IMR-90 (cell line): ENCODE results near the gene MRPL4. TPM values are rescaled to one million over a fixed set of nuclear protein-coding genes. Genes with fewer than 3 reads are reported as not detected.

ENCODE experiments used
- ATAC-seq: fragments of 200-7000 bp; cut with Tn5 transposase; 2 replicates; pipeline ENCODE4 v1.9.1; 2020; ENCODE audit warnings: low read depth, mild to moderate bottlenecking, moderate library complexity
- BruUV-seq: library from RNA; stranded (reverse); fragments of 400-500 nt; replicated peaks from 2 replicates; lab custom pipeline; 2021; lab: Mats Ljungman, UMichigan
- CTCF ChIA-PET: fragments of 300-600 bp; formaldehyde crosslinking; extraction: SDS; loops from one replicate; lab custom pipeline; 2021; ENCODE audit warnings: antibody characterized with exemption; lab: Yijun Ruan, JAX
- POLR2A ChIA-PET: fragments of 300-600 bp; sonication (Branson Sonifier 250); formaldehyde crosslinking; loops from one replicate; lab custom pipeline; 2022; ENCODE audit warnings: antibody characterized with exemption; ENCODE audit not compliant: unreplicated experiment; lab: Charles Lee
- DNase-seq: peaks from one replicate; pipeline ENCODE4 v3.0.0; 2013
- H2AFZ ChIP-seq: replicated peaks from 2 replicates; pipeline ENCODE3; 2013; ENCODE audit warnings: low read length, mild to moderate bottlenecking; ENCODE audit not compliant: poor library complexity
- H2AK5ac ChIP-seq: 2 replicates; pipeline ENCODE4 v1.6.1; 2013; ENCODE audit warnings: low read depth, low read length, inconsistent platforms
- H2AK9ac ChIP-seq: replicated peaks from 2 replicates; pipeline ENCODE3; 2013; ENCODE audit warnings: mild to moderate bottlenecking, low read depth, low read length, moderate library complexity; ENCODE audit not compliant: poor library complexity
- H2BK120ac ChIP-seq: 2 replicates; pipeline ENCODE4 v1.6.1; 2013; ENCODE audit warnings: low read depth, low read length, inconsistent platforms
- H2BK15ac ChIP-seq: 3 replicates; pipeline ENCODE4 v1.6.1; 2013; ENCODE audit warnings: low read depth, low read length, inconsistent platforms
- H2BK20ac ChIP-seq: 2 replicates; pipeline ENCODE4 v1.6.1; 2013; ENCODE audit warnings: low read depth, mild to moderate bottlenecking, inconsistent platforms, low read length, moderate library complexity
- H2BK5ac ChIP-seq: 2 replicates; pipeline ENCODE4 v1.6.1; 2013; ENCODE audit warnings: mild to moderate bottlenecking, low read depth, low read length, inconsistent platforms; ENCODE audit not compliant: poor library complexity, severe bottlenecking
- H3K14ac ChIP-seq: replicated peaks from 2 replicates; pipeline ENCODE4 v1.6.1; 2013; ENCODE audit warnings: low read depth, low read length, inconsistent platforms
- H3K18ac ChIP-seq: 2 replicates; pipeline ENCODE4 v1.6.1; 2013; ENCODE audit warnings: low read depth, low read length, control low read depth
- H3K23ac ChIP-seq: 2 replicates; pipeline ENCODE4 v1.6.1; 2013; ENCODE audit warnings: low read depth, low read length, inconsistent platforms
- H3K27ac ChIP-seq: 2 replicates; pipeline ENCODE4 v1.5.1; 2013; ENCODE audit warnings: mild to moderate bottlenecking, control low read depth, low read length; ENCODE audit not compliant: insufficient read depth
- H3K27me3 ChIP-seq: 2 replicates; pipeline ENCODE4 v1.6.1; 2013; ENCODE audit warnings: low read length; ENCODE audit not compliant: control insufficient read depth, insufficient read depth
- H3K36me3 ChIP-seq: 2 replicates; pipeline ENCODE4 v1.6.1; 2013; ENCODE audit warnings: low read length, mixed read lengths; ENCODE audit not compliant: control insufficient read depth, insufficient read depth
- H3K4ac ChIP-seq: 2 replicates; pipeline ENCODE4 v1.6.1; 2013; ENCODE audit warnings: low read depth, low read length, inconsistent platforms
- H3K4me1 ChIP-seq: 2 replicates; pipeline ENCODE4 v1.6.1; 2013; ENCODE audit warnings: low read length, mixed read lengths; ENCODE audit not compliant: control insufficient read depth, insufficient read depth
- H3K4me2 ChIP-seq: 2 replicates; pipeline ENCODE4 v1.6.1; 2013; ENCODE audit warnings: low read depth, mild to moderate bottlenecking, control low read depth, low read length, moderate library complexity
- H3K4me3 ChIP-seq: 2 replicates; pipeline ENCODE4 v1.5.1; 2013; ENCODE audit warnings: low read depth, mild to moderate bottlenecking, control low read depth, low read length, moderate library complexity; ENCODE audit not compliant: insufficient read depth
- H3K56ac ChIP-seq: 2 replicates; pipeline ENCODE4 v1.6.1; 2013; ENCODE audit warnings: low read length, inconsistent platforms; ENCODE audit not compliant: insufficient read depth; ENCODE audit errors: extremely low read depth
- H3K79me1 ChIP-seq, 2 experiments: 2 replicates each; pipeline ENCODE4 v1.6.1; 2013; ENCODE audit warnings: low read length in 2 of 2, inconsistent platforms in 1 of 2, low read depth in 1 of 2
- H3K9ac ChIP-seq: 2 replicates; pipeline ENCODE4 v1.6.1; 2013; ENCODE audit warnings: low read depth, low read length, control low read depth
- H3K9me1 ChIP-seq: 2 replicates; pipeline ENCODE4 v1.6.1; 2013; ENCODE audit warnings: low read length, inconsistent platforms; ENCODE audit not compliant: insufficient read depth
- H3K9me3 ChIP-seq: 2 replicates; pipeline ENCODE4 v1.6.1; 2013; ENCODE audit warnings: low read length; ENCODE audit not compliant: control insufficient read depth, insufficient read depth
- H4K20me1 ChIP-seq: 2 replicates; pipeline ENCODE4 v1.6.1; 2013; ENCODE audit warnings: low read length, inconsistent platforms; ENCODE audit not compliant: insufficient read depth
- H4K5ac ChIP-seq: 2 replicates; pipeline ENCODE4 v1.6.1; 2013; ENCODE audit warnings: mild to moderate bottlenecking, low read depth, low read length, control low read depth
- H4K8ac ChIP-seq, 2 experiments: 2 replicates each; pipeline ENCODE4 v1.6.1; 2013; ENCODE audit warnings: low read depth in 2 of 2, low read length in 2 of 2, control low read depth in 1 of 2, inconsistent platforms in 1 of 2
- H4K91ac ChIP-seq: 2 replicates; pipeline ENCODE4 v1.6.1; 2013; ENCODE audit warnings: low read depth, low read length, inconsistent platforms; ENCODE audit not compliant: insufficient read depth
- BHLHE40 ChIP-seq: fragments of 150-350 bp; IDR thresholded peaks from 2 replicates; pipeline ENCODE4 v1.6.1; 2016; ENCODE audit warnings: mild to moderate bottlenecking, low read depth, low read length
- CEBPB ChIP-seq: IDR thresholded peaks from 2 replicates; pipeline ENCODE4 v1.6.1; 2012; ENCODE audit warnings: low read depth, low read length, improper control_type of control experiment
- CHD1 ChIP-seq: IDR thresholded peaks from 2 replicates; pipeline ENCODE4 v1.6.1; 2012; ENCODE audit warnings: low read depth, low read length, improper control_type of control experiment
- CTCF ChIP-seq: conservative IDR thresholded peaks from 2 replicates; pipeline ENCODE4 v1.5.1; 2012; ENCODE audit warnings: mild to moderate bottlenecking, low read depth, low read length, improper control_type of control experiment
- ELK1 ChIP-seq: fragments of 150-350 bp; IDR thresholded peaks from 2 replicates; pipeline ENCODE4 v1.6.1; 2016; ENCODE audit warnings: low read depth, mild to moderate bottlenecking, low read length, moderate library complexity, borderline replicate concordance
- FOS ChIP-seq: fragments of 150-350 bp; IDR thresholded peaks from 2 replicates; pipeline ENCODE4 v1.6.1; 2016; ENCODE audit warnings: low read depth, low read length
- MAFK ChIP-seq: IDR thresholded peaks from 2 replicates; pipeline ENCODE4 v1.6.1; 2012; ENCODE audit warnings: low read depth, low read length, improper control_type of control experiment
- MAZ ChIP-seq: IDR thresholded peaks from 2 replicates; pipeline ENCODE4 v1.6.1; 2012; ENCODE audit warnings: low read depth, mild to moderate bottlenecking, low read length, improper control_type of control experiment, moderate library complexity, borderline replicate concordance
- MXI1 ChIP-seq: IDR thresholded peaks from 2 replicates; pipeline ENCODE4 v1.6.1; 2012; ENCODE audit warnings: low read depth, mild to moderate bottlenecking, low read length, moderate library complexity, borderline replicate concordance
- NFE2L2 ChIP-seq: fragments of 150-350 bp; IDR thresholded peaks from 2 replicates; pipeline ENCODE4 v1.6.1; 2016; ENCODE audit warnings: low read depth, mild to moderate bottlenecking, low read length
- POLR2A ChIP-seq: IDR thresholded peaks from 2 replicates; pipeline ENCODE4 v1.6.1; 2012; ENCODE audit warnings: mild to moderate bottlenecking, low read depth, low read length
- RAD21 ChIP-seq: IDR thresholded peaks from 2 replicates; pipeline ENCODE4 v1.6.1; 2012; ENCODE audit warnings: low read length, improper control_type of control experiment
- RCOR1 ChIP-seq: IDR thresholded peaks from 2 replicates; pipeline ENCODE4 v1.6.1; 2012; ENCODE audit warnings: mild to moderate bottlenecking, low read length, improper control_type of control experiment; ENCODE audit not compliant: insufficient replicate concordance
- RFX5 ChIP-seq: IDR thresholded peaks from 2 replicates; pipeline ENCODE4 v1.8.0; 2012; ENCODE audit warnings: low read depth, mild to moderate bottlenecking, low read length, moderate library complexity
- SMC3 ChIP-seq: fragments of 150-350 bp; IDR thresholded peaks from 2 replicates; pipeline ENCODE4 v1.6.1; 2016; ENCODE audit warnings: low read depth, mild to moderate bottlenecking, antibody characterized with exemption, low read length, moderate library complexity
- USF2 ChIP-seq: fragments of 150-350 bp; IDR thresholded peaks from 2 replicates; pipeline ENCODE4 v1.6.1; 2017; ENCODE audit warnings: mild to moderate bottlenecking, antibody characterized with exemption, low read length, low read depth
- WGBS, 2 experiments: methylation state at CpG; one replicate each; pipeline versions ENCODE4 v1.1.5 to v1.1.7; 2013; ENCODE audit warnings: missing lambda C conversion rate in 2 of 2; ENCODE audit not compliant: insufficient read length in 1 of 2; ENCODE audit errors: extremely low coverage in 2 of 2; 5-methylcytosine and 5-hydroxymethylcytosine counted together
- dilution Hi-C: fragments of 300-500 bp; cut with HindIII; formaldehyde crosslinking; loops from one replicate; pipeline ENCODE4 v1.14.3; 2018; ENCODE audit warnings: low sequenced_read_pairs; ENCODE audit not compliant: unreplicated experiment
- in situ Hi-C: fragments of 300-500 bp; cut with MboI; formaldehyde crosslinking; loops from 3 replicates; pipeline ENCODE4 v1.14.3; 2019; ENCODE audit warnings: low sequenced_read_pairs, inconsistent platforms, mixed read lengths
- intact Hi-C: fragments of 100-400 bp; cut with micrococcal nuclease; formaldehyde crosslinking; loops from 2 replicates; pipeline ENCODE4 v1.10.0; 2022
- polyA plus RNA-seq, 3 experiments: library from polyadenylated mRNA; depleted of rRNA; stranded (reverse); fragments of >200 nt; gene quantifications; 2 replicates each; pipeline ENCODE4 v1.2.3, GENCODE V29; 2012; ENCODE audit warnings: low replicate concordance in 1 of 3
- total RNA-seq: library from RNA; depleted of rRNA; stranded (reverse); fragments of >200 nt; gene quantifications from 2 replicates; pipeline ENCODE4 v1.2.3, GENCODE V29; 2012

Gene MRPL4
- total and polyA plus RNA-seq, 2 of the 4 experiments (the other 2 are of a cell fraction): 32.8 to 108 TPM

- H3K9me3 ChIP-seq: no peaks in the 10 kb centered on the region
- no peak overlapping the region for H2BK120ac ChIP-seq
- peaks cover 27% of the 10 kb centered on the region for H3K4me1 ChIP-seq
- peak overlapping the region; percentile 40 for H2AFZ ChIP-seq
- H4K91ac ChIP-seq: no peak overlapping the region
- H3K4me3 ChIP-seq: no peak overlapping the region; the same call in 1 of the 2 replicates
- H2AK5ac ChIP-seq: peak overlapping the region; percentile 92
- in situ Hi-C loops: no loop called here
- no peaks in the 10 kb centered on the region for H3K27me3 ChIP-seq
- H2BK20ac ChIP-seq: peak overlapping the region; percentile 5; the same call in 1 of the 2 replicates
- peak overlapping the region in 1 of 2 experiments; percentile 37; a peak in 1 of 4 replicates for H4K8ac ChIP-seq
- peaks cover 29% of the 10 kb centered on the region for H4K20me1 ChIP-seq
- ChIA-PET CTCF (interaction anchor here (1.0 kb wide), 1 partner anchor 11 kb away, joined by 4 read pairs; no protein-coding TSS in a partner anchor), POLR2A (interaction anchor here (0.7 kb wide), 1 partner anchor 8 kb away, joined by 5 read pairs; no protein-coding TSS in a partner anchor)
- no peak overlapping the region for H3K9ac ChIP-seq
- no peak for DNase-seq
- no peak overlapping the region for H3K56ac ChIP-seq
- H3K14ac ChIP-seq: 0 out of 2 replicates have a peak overlapping the region, but pooled peaks have one; percentile 31
- peak overlapping the region; percentile 66 for H3K4ac ChIP-seq
- peak overlapping the region; percentile 64; the same call in 1 of the 2 replicates for H3K23ac ChIP-seq
- H3K9me1 ChIP-seq: peaks cover 25% of the 10 kb centered on the region
- peaks cover 21% of the 10 kb centered on the region for H3K36me3 ChIP-seq
- no peak overlapping the region for H2BK15ac ChIP-seq
- H3K79me1 ChIP-seq: peaks cover 29 to 72% of the 10 kb centered on the region in 2 experiments; a peak in 3 of 4 replicates
- H3K18ac ChIP-seq: no peak overlapping the region; the same call in 1 of the 2 replicates
- peak overlapping the region; percentile 27; the same call in 1 of the 2 replicates for H3K4me2 ChIP-seq
- dilution Hi-C loops: no loop called here
- no peak for ATAC-seq
- peak overlapping the region; percentile 38; the same call in 1 of the 2 replicates for H3K27ac ChIP-seq
- peak overlapping the region; percentile 77 for H2AK9ac ChIP-seq
- BruUV-seq: no TSS peak
- no CpG with 5 or more reads among the region's 5 CpGs for WGBS, 2 experiments
- H2BK5ac ChIP-seq: peak overlapping the region; percentile 32
- TF ChIP-seq RCOR1 (no peak), FOS (no peak), NFE2L2 (no peak), POLR2A (no peak), MAFK (no peak), CHD1 (no peak), ELK1 (no peak), BHLHE40 (no peak), SMC3 (no peak), USF2 (no peak), RFX5 (no peak), RAD21 (no peak), CTCF (no peak), MAZ (no peak), CEBPB (no peak), MXI1 (no peak)
- intact Hi-C loops: no loop called here
- H4K5ac ChIP-seq: peak overlapping the region; percentile 3; the same call in 1 of the 2 replicates
Measured at GRCh38 chr19:10228393-10228792, 23.6 kb upstream of the MRPL4 start.
